GM23248 (cell line): ENCODE measurements around the gene TBC1D1. TPM values are rescaled to one million over a fixed set of nuclear protein-coding genes. Genes with fewer than 3 reads are reported as not detected.

Experiments
- DNase-seq: peaks from one replicate; pipeline ENCODE4 v3.0.0-alpha.2; 2015
- H2AFZ ChIP-seq: fragments of 200-600 bp; sonication (generic); 2 replicates; pipeline ENCODE4 v1.6.1; 2016; ENCODE audit warnings: antibody characterized with exemption
- H3F3A ChIP-seq: fragments of 200-600 bp; sonication (generic); 2 replicates; pipeline ENCODE4 v1.6.1; 2016; ENCODE audit warnings: mild to moderate bottlenecking, antibody characterized with exemption, mixed run types; ENCODE audit not compliant: insufficient read depth
- H3K27ac ChIP-seq: fragments of 200-600 bp; sonication (generic); 2 replicates; pipeline ENCODE4 v1.5.1; 2016; ENCODE audit warnings: mild to moderate bottlenecking
- H3K27me3 ChIP-seq: fragments of 200-600 bp; sonication (generic); replicated peaks from 2 replicates; pipeline ENCODE4 v1.6.1; 2016; ENCODE audit warnings: mild to moderate bottlenecking; ENCODE audit not compliant: insufficient read depth
- H3K36me3 ChIP-seq: fragments of 200-600 bp; sonication (generic); 2 replicates; pipeline ENCODE4 v1.6.1; 2016; ENCODE audit warnings: low read depth, mild to moderate bottlenecking
- H3K4me1 ChIP-seq: fragments of 200-600 bp; sonication (generic); 2 replicates; pipeline ENCODE4 v1.6.1; 2016; ENCODE audit warnings: mild to moderate bottlenecking; ENCODE audit not compliant: insufficient read depth
- H3K4me2 ChIP-seq: fragments of 200-600 bp; sonication (generic); one replicate; pipeline ENCODE4 v1.6.1; 2016; ENCODE audit warnings: mild to moderate bottlenecking; ENCODE audit not compliant: unreplicated experiment
- H3K4me3 ChIP-seq: fragments of 200-600 bp; sonication (generic); 2 replicates; pipeline ENCODE4 v1.5.1; 2016; ENCODE audit warnings: mild to moderate bottlenecking
- H3K79me2 ChIP-seq: fragments of 200-600 bp; sonication (generic); 2 replicates; pipeline ENCODE4 v1.6.1; 2016; ENCODE audit warnings: mild to moderate bottlenecking; ENCODE audit not compliant: insufficient read depth
- H3K9ac ChIP-seq: fragments of 200-600 bp; sonication (generic); 2 replicates; pipeline ENCODE4 v1.6.1; 2016; ENCODE audit warnings: mild to moderate bottlenecking
- H3K9me2 ChIP-seq: fragments of 200-600 bp; sonication (generic); 2 replicates; pipeline ENCODE4 v1.6.1; 2016; ENCODE audit warnings: mixed run types, mild to moderate bottlenecking, moderate library complexity; ENCODE audit not compliant: insufficient read depth
- H3K9me3 ChIP-seq: fragments of 200-600 bp; sonication (generic); one replicate; pipeline ENCODE4 v1.6.1; 2017; ENCODE audit warnings: low read depth
- H4K20me1 ChIP-seq: fragments of 200-600 bp; sonication (generic); 2 replicates; pipeline ENCODE4 v1.6.0; 2016; ENCODE audit not compliant: insufficient read depth
- EZH2 ChIP-seq: fragments of 200-600 bp; sonication (generic); IDR thresholded peaks from 2 replicates; pipeline ENCODE4 v1.6.1; 2018; ENCODE audit warnings: antibody characterized with exemption, mild to moderate bottlenecking; ENCODE audit not compliant: insufficient read depth, poor library complexity, severe bottlenecking
- EZH2phosphoT487 ChIP-seq: fragments of 200-600 bp; sonication (generic); IDR thresholded peaks from 2 replicates; pipeline ENCODE4 v1.6.1; 2018; ENCODE audit warnings: antibody characterized with exemption, moderate library complexity, mild to moderate bottlenecking, low read depth; ENCODE audit not compliant: insufficient read depth
- WGBS, 2 experiments: methylation state at CpG; one replicate each; pipeline ENCODE4 v1.1.6; 2015 to 2017; ENCODE audit warnings: low lambda C conversion rate in 2 of 2, low coverage in 1 of 2; ENCODE audit errors: missing lambda C conversion rate in 2 of 2; 5-methylcytosine and 5-hydroxymethylcytosine counted together
- in situ Hi-C: fragments of 300-500 bp; cut with MboI; formaldehyde crosslinking; loops from 2 replicates; pipeline ENCODE4 v1.15.0; 2020
- polyA plus RNA-seq: library from polyadenylated mRNA; unstranded; fragments of >200 nt; fragmentation: Nextera tagmentation; extraction: Ambion mirVana; gene quantifications from 2 replicates; pipeline ENCODE4 v1.2.1, GENCODE V29; 2016
- total RNA-seq: library from RNA; depleted of rRNA; stranded (reverse); fragments of >200 nt; shearing (Covaris generic); gene quantifications from 2 replicates; pipeline ENCODE4 v1.2.3, GENCODE V29; 2014

The TBC1D1 gene
- total and polyA plus RNA-seq, 2 experiments from 2014 or later, result 12.4 to 34.6 TPM

GRCh38 chr4:38100474-38101255 is 209.8 kb downstream of the TBC1D1 start:
- H3K9me2 ChIP-seq, result no peaks in the 10 kb centered on the region
- TF ChIP-seq EZH2, result no peak
- TF ChIP-seq EZH2phosphoT487, result no peak
- peaks cover 38% of the 10 kb centered on the region for H3F3A ChIP-seq
- peak overlapping the region; percentile 43 for H3K4me2 ChIP-seq
- WGBS, 2 experiments, result 99% methylated on average over 5 of the region's 5 CpGs
- in situ Hi-C loops, result no loop called here
- H3K4me1 ChIP-seq, result peaks cover 37% of the 10 kb centered on the region
- no peaks in the 10 kb centered on the region for H3K9me3 ChIP-seq
- no peaks in the 10 kb centered on the region for H4K20me1 ChIP-seq
- peak overlapping the region; percentile 37; the same call in 1 of the 2 replicates for H2AFZ ChIP-seq
- H3K9ac ChIP-seq, result peak overlapping the region; percentile 71
- no peaks in the 10 kb centered on the region for H3K79me2 ChIP-seq
- H3K27me3 ChIP-seq, result no peaks in the 10 kb centered on the region
- H3K4me3 ChIP-seq, result no peak overlapping the region
- no peaks in the 10 kb centered on the region for H3K36me3 ChIP-seq
- peak; percentile 17 for DNase-seq
- H3K27ac ChIP-seq, result peak overlapping the region; percentile 95

- H3K9me2 ChIP-seq, result no peaks in the 10 kb centered on the region
- peak; percentile 83 for DNase-seq
- TF ChIP-seq EZH2, result no peak
- TF ChIP-seq EZH2phosphoT487, result no peak
- H3K36me3 ChIP-seq, result no peaks in the 10 kb centered on the region
- peak overlapping the region; percentile 43 for H3K4me2 ChIP-seq
- H3K4me1 ChIP-seq, result peaks cover 42% of the 10 kb centered on the region
- no peaks in the 10 kb centered on the region for H3K79me2 ChIP-seq
- no peaks in the 10 kb centered on the region for H3K9me3 ChIP-seq
- H3K4me3 ChIP-seq, result no peak overlapping the region
- no peaks in the 10 kb centered on the region for H3K27me3 ChIP-seq
- peak overlapping the region; percentile 95 for H3K27ac ChIP-seq
- H3F3A ChIP-seq, result peaks cover 38% of the 10 kb centered on the region
- no peaks in the 10 kb centered on the region for H4K20me1 ChIP-seq
- no peak overlapping the region for H2AFZ ChIP-seq
- H3K9ac ChIP-seq, result peak overlapping the region; percentile 71
- WGBS, 2 experiments, result 27 to 28% methylated on average over 4 of the region's 4 CpGs
- in situ Hi-C loops, result no loop called here
These were observed 210.7 kb downstream of the TBC1D1 start for GRCh38 chr4:38101563-38101962.

GRCh38 chr4:38102957-38103588 is 212.2 kb downstream of the TBC1D1 start:
- Histone ChIP-seq H3K4me2 (no peak overlapping the region), H4K20me1 (no peaks in the 10 kb centered on the region), H3K27ac (no peak overlapping the region), H3K9me3 (no peaks in the 10 kb centered on the region), H3K9ac (no peak overlapping the region), H3K4me1 (peaks cover 43% of the 10 kb centered on the region), H3K4me3 (no peak overlapping the region), H3F3A (peaks cover 38% of the 10 kb centered on the region), H3K36me3 (no peaks in the 10 kb centered on the region), H2AFZ (no peak overlapping the region), H3K27me3 (no peaks in the 10 kb centered on the region), H3K79me2 (no peaks in the 10 kb centered on the region), H3K9me2 (no peaks in the 10 kb centered on the region)
- in situ Hi-C loops, result no loop called here
- no peak for DNase-seq
- TF ChIP-seq EZH2phosphoT487, result no peak
- no peak for TF ChIP-seq EZH2
- 95 to 99% methylated on average over 7 of the region's 7 CpGs for WGBS, 2 experiments

- no peak overlapping the region for H3K9ac ChIP-seq
- TF ChIP-seq EZH2phosphoT487 (no peak), EZH2 (no peak)
- peaks cover 22% of the 10 kb centered on the region for H3K4me1 ChIP-seq
- H3F3A ChIP-seq, result peaks cover 17% of the 10 kb centered on the region
- H3K27me3 ChIP-seq, result no peaks in the 10 kb centered on the region
- H3K4me3 ChIP-seq, result no peak overlapping the region
- H2AFZ ChIP-seq, result no peak overlapping the region
- 96% methylated on average over 7 of the region's 7 CpGs for WGBS, 2 experiments
- no peaks in the 10 kb centered on the region for H3K9me2 ChIP-seq
- H3K36me3 ChIP-seq, result no peaks in the 10 kb centered on the region
- H3K79me2 ChIP-seq, result no peaks in the 10 kb centered on the region
- no peak overlapping the region for H3K27ac ChIP-seq
- DNase-seq, result no peak
- H3K4me2 ChIP-seq, result no peak overlapping the region
- in situ Hi-C loops, result no loop called here
- no peaks in the 10 kb centered on the region for H3K9me3 ChIP-seq
- no peaks in the 10 kb centered on the region for H4K20me1 ChIP-seq
These were observed 214.8 kb downstream of the TBC1D1 start for GRCh38 chr4:38105475-38106220.
